ENCODE results near the gene ASIC2.

DNA sequence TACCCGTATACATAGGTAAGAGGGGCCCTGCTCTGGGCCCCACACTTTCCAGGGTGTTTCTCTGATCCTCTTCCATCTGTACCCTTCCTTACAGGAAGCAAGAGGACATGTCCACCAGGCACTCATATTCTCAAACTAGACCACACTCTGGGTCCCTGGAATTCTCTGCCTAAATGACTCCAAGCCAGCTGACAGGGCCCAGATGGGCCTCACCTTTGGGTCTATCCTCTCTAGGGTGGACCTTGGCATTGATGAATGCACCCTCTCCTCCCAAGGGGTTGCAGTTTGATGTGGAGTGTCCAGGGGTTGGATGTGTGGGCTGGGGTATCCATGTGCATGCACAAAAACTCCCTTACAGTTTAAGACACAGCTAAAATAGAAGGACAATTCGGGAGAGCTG is 95.8 kb downstream of the ASIC2 start:
- TF ChIP-seq, protein P1, sequence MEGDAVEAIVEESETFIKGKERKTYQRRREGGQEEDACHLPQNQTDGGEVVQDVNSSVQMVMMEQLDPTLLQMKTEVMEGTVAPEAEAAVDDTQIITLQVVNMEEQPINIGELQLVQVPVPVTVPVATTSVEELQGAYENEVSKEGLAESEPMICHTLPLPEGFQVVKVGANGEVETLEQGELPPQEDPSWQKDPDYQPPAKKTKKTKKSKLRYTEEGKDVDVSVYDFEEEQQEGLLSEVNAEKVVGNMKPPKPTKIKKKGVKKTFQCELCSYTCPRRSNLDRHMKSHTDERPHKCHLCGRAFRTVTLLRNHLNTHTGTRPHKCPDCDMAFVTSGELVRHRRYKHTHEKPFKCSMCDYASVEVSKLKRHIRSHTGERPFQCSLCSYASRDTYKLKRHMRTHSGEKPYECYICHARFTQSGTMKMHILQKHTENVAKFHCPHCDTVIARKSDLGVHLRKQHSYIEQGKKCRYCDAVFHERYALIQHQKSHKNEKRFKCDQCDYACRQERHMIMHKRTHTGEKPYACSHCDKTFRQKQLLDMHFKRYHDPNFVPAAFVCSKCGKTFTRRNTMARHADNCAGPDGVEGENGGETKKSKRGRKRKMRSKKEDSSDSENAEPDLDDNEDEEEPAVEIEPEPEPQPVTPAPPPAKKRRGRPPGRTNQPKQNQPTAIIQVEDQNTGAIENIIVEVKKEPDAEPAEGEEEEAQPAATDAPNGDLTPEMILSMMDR (IDR thresholded peaks at IDR 0.05; ENCODE audit: insufficient read depth, low read length, poor library complexity, severe bottlenecking) = no peak
- TF ChIP-seq EZH2phosphoT487 (conservative IDR thresholded peaks at IDR 0.05; ENCODE audit: low read length) = no peak

Measured in SU-DHL-6 (cell line).